ACC112 (cell line): ENCODE measurements around the gene AP2B1.

Experiments
- H2AFZ ChIP-seq: fragments of 200-600 bp; sonication (generic); one replicate; pipeline ENCODE4 v1.6.0; 2017; ENCODE audit warnings: antibody characterized with exemption, low read length; ENCODE audit not compliant: unreplicated experiment
- H3K27ac ChIP-seq: fragments of 200-600 bp; sonication (generic); 2 replicates; pipeline ENCODE4 v1.5.1; 2014; ENCODE audit warnings: low read depth, mild to moderate bottlenecking, antibody characterized with exemption, low read length, moderate library complexity
- H3K27me3 ChIP-seq: fragments of 200-600 bp; sonication (generic); 2 replicates; pipeline ENCODE4 v1.6.1; 2014; ENCODE audit warnings: mild to moderate bottlenecking, antibody characterized with exemption, low read length, moderate library complexity, mixed read lengths; ENCODE audit not compliant: insufficient read depth
- H3K36me3 ChIP-seq: fragments of 200-600 bp; sonication (generic); 2 replicates; pipeline ENCODE4 v1.6.1; 2016; ENCODE audit warnings: mild to moderate bottlenecking, antibody characterized with exemption, low read length, moderate library complexity, mixed read lengths; ENCODE audit not compliant: insufficient read depth
- H3K4me1 ChIP-seq: fragments of 200-600 bp; sonication (generic); one replicate; pipeline ENCODE4 v1.6.1; 2016; ENCODE audit warnings: low read length, mixed read lengths; ENCODE audit not compliant: insufficient read depth, unreplicated experiment, control insufficient read depth
- H3K4me3 ChIP-seq: fragments of 200-600 bp; sonication (generic); 2 replicates; pipeline ENCODE4 v1.5.1; 2014; ENCODE audit warnings: mild to moderate bottlenecking, low read depth, low read length
- H3K79me2 ChIP-seq: fragments of 200-600 bp; sonication (generic); one replicate; pipeline ENCODE4 v1.6.0; 2016; ENCODE audit warnings: low read length; ENCODE audit not compliant: control insufficient read depth, unreplicated experiment, insufficient read depth

The AP2B1 gene

DNA sequence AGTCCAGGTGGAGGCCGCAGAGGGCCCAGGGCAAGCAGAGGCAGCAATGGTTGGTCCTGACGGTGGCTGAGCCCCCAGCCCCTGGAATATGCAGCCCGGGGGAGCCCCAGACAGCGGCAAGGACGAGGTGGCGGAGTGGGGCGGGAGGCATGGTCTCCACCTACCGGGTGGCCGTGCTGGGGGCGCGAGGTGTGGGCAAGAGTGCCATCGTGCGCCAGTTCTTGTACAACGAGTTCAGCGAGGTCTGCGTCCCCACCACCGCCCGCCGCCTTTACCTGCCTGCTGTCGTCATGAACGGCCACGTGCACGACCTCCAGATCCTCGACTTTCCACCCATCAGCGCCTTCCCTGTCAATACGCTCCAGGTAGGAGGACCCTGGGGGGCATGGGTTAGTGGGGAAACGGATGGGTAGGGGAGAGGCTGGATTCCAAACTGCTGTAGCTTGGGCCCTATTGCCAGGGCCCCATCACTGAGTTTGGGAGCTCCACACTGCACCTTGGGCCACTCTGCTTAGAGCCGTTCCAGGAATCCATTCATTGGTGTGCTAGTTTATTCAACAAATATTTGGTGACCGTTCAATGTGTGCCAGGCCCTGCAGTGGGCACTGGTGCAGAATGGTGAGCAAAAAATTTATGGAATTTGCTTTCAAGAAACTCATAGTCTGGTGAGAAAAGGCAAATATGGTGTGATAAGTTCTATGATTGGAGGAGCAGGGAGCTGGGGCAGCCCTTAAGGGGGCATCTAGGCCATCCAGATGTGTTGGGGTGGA, 148.1 kb downstream of the AP2B1 start:
- no peaks in the 10 kb centered on the region for H3K79me2 ChIP-seq
- no peak overlapping the region for H3K4me3 ChIP-seq
- H2AFZ ChIP-seq: no peak overlapping the region
- H3K4me1 ChIP-seq: peaks cover 8% of the 10 kb centered on the region
- peaks cover 20% of the 10 kb centered on the region for H3K27me3 ChIP-seq
- no peak overlapping the region for H3K27ac ChIP-seq
- H3K36me3 ChIP-seq: no peaks in the 10 kb centered on the region

DNA sequence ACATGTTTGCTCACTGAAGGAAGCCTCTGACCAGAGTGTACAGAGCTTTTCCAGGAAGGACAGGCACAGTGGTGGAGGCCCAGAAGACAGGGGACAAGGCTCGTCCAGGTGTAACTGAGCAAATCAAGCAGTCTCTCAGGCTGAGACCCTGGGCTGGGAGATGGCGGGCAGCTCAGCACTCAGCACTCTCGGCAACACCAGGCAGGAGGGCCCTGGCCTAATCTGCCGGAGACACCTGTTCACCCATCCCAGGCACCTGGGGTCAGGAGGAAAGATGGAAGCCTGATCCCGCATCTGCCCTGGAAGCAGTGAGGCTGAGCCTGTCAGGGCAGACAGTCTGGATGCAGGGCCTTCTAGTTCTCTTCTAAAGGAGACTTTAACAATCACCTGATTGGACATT, 149.1 kb downstream of the AP2B1 start:
- Histone ChIP-seq H3K79me2 (no peaks in the 10 kb centered on the region), H3K4me1 (peaks cover under 1% of the 10 kb centered on the region), H2AFZ (no peak overlapping the region), H3K27ac (no peak overlapping the region), H3K27me3 (peaks cover 31% of the 10 kb centered on the region), H3K4me3 (no peak overlapping the region), H3K36me3 (no peaks in the 10 kb centered on the region)

DNA sequence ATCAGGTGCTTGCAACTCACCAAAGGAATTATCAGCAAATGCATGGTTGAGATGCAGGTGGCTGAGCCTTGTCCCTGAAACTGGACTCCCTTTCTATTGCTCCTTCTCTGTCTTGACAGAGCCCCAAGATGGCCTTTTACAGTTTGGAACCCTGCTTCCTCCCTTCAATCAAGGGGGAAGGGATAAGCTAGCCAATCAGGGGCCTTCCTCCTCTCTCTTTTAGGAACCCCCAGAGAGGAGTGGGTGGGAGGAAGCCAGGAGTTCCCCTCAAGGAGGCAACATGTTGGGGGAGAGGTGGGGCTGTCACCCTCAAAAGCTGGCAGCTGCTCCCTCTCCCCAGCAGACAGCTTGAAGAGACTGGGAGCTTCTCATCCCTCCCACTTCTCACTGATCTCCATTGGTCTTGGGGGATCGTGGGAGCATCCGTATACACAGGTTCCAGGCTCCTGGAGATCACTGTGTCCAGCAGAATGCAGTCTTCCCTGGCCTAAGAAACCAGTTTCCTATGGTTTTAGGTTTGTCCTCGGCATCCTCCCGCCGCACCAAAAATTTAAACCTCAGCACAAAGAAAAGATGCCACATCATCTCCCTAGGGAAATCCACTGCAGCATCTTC, 151.5 kb downstream of the AP2B1 start:
- no peaks in the 10 kb centered on the region for H3K36me3 ChIP-seq
- no peaks in the 10 kb centered on the region for H3K4me1 ChIP-seq
- H3K4me3 ChIP-seq: no peak overlapping the region
- no peaks in the 10 kb centered on the region for H3K79me2 ChIP-seq
- H3K27ac ChIP-seq: no peak overlapping the region
- no peak overlapping the region for H2AFZ ChIP-seq
- H3K27me3 ChIP-seq: peaks cover 51% of the 10 kb centered on the region

DNA sequence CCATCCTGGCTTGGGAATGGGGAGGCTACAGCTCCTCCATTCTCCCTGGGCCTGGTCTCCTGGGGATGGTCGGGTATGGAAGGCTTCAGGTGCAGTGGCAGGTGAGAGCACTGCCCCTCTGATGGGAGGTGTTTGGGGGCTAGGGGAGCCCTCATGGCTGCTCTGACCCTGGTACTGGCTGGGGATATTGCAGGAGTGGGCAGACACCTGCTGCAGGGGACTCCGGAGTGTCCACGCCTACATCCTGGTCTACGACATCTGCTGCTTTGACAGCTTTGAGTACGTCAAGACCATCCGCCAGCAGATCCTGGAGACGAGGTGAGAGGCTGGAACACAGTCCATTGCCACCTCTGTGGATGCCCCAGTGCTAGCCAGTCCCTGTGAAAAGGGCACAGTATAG, 153.1 kb downstream of the AP2B1 start:
- Histone ChIP-seq H3K36me3 (no peaks in the 10 kb centered on the region), H3K4me1 (no peaks in the 10 kb centered on the region), H2AFZ (no peak overlapping the region), H3K27ac (no peak overlapping the region), H3K79me2 (no peaks in the 10 kb centered on the region), H3K27me3 (peaks cover 60% of the 10 kb centered on the region), H3K4me3 (no peak overlapping the region)

DNA sequence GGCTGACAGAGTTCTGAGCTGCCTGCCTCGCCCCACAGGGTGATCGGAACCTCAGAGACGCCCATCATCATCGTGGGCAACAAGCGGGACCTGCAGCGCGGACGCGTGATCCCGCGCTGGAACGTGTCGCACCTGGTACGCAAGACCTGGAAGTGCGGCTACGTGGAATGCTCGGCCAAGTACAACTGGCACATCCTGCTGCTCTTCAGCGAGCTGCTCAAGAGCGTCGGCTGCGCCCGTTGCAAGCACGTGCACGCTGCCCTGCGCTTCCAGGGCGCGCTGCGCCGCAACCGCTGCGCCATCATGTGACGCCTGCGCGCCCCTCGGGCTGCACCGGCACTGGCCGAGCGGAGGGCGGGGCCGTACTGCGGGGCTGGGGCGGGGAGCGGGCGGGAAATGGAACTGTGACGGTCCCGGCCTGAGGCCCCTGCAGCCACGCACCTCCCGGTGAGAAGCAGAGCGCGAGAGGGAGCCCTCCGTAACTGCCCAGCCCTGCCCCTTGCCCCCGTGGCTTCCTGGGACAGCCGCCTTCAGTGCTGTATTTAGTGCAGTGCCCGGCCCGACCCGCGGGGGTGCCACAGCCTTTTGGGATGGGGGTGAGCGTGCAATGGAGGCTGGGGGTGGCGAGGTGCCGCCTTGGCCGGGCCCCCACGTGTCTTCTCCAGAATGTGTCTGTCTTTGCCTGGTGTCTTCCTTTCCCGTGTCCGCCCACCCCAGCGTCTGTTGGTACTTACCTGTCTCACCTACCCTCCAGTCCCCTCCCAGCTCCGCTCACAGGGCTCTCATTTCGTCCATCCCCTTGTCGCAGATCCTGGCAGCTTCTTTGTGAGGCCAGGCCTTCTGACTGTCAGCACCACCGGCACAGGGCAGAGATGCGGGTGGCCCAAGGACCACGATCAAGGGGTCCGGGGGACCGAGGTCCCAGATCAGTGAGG, 154.1 kb downstream of the AP2B1 start:
- Histone ChIP-seq H3K4me3 (peak overlapping the region; percentile 47; the same call in 1 of the 2 replicates), H3K4me1 (no peaks in the 10 kb centered on the region), H3K27me3 (peaks cover 68% of the 10 kb centered on the region), H3K36me3 (no peaks in the 10 kb centered on the region), H3K27ac (no peak overlapping the region), H2AFZ (no peak overlapping the region), H3K79me2 (no peaks in the 10 kb centered on the region)

DNA sequence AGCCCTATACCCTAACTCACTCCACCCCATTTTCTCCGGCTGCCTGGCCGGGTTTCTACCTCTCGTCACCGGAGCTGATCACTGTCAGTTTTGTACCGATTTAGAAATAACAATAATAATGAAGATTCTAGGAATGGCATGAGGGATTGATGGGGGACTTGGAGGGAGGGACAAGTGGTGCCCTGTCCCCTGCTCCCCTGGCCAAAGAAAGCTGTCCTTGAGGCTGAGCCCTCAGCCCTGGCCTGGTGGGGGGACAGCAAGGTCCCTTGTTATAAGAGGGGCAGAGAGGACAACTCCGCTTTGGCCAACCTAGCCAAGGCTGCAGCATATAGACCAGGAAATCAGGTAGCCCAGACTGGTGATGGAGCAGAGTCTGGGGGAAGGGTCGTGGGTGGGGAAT, 155.4 kb downstream of the AP2B1 start:
- H3K27me3 ChIP-seq: peaks cover 76% of the 10 kb centered on the region
- no peak overlapping the region for H3K4me3 ChIP-seq
- no peaks in the 10 kb centered on the region for H3K36me3 ChIP-seq
- no peaks in the 10 kb centered on the region for H3K79me2 ChIP-seq
- no peak overlapping the region for H3K27ac ChIP-seq
- no peaks in the 10 kb centered on the region for H3K4me1 ChIP-seq
- no peak overlapping the region for H2AFZ ChIP-seq

DNA sequence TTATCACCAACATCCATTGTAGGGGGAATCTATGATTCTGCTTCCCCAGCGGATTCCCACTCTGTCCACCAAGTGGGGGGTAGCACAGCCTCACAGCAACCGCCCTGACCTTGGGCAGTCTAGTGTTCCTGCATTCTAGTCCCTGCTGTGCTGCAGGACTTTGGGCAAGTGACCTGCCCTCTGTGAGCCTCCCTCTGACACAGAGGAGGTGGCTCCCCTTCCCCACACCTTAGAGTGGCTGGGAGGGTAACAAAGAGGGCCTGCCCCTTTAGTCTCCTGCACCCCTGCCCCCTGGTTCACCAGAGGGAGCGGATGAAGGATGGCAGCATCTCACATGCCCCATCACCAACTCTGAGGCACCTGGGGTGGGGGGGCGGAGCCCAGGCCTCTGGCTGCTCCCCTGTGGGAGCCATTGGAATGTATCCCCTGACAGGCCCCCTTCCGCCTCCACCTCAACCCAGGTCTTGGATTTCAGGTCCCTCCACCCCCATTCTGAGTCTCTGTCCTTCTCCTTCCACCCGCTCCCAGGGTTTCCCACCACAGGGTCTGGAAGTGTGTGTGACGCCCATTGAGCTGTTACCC, 155.9 kb downstream of the AP2B1 start:
- peaks cover 3% of the 10 kb centered on the region for H3K4me1 ChIP-seq
- no peaks in the 10 kb centered on the region for H3K36me3 ChIP-seq
- H3K79me2 ChIP-seq: no peaks in the 10 kb centered on the region
- H3K4me3 ChIP-seq: no peak overlapping the region
- H3K27ac ChIP-seq: no peak overlapping the region
- H2AFZ ChIP-seq: no peak overlapping the region
- peaks cover 76% of the 10 kb centered on the region for H3K27me3 ChIP-seq

DNA sequence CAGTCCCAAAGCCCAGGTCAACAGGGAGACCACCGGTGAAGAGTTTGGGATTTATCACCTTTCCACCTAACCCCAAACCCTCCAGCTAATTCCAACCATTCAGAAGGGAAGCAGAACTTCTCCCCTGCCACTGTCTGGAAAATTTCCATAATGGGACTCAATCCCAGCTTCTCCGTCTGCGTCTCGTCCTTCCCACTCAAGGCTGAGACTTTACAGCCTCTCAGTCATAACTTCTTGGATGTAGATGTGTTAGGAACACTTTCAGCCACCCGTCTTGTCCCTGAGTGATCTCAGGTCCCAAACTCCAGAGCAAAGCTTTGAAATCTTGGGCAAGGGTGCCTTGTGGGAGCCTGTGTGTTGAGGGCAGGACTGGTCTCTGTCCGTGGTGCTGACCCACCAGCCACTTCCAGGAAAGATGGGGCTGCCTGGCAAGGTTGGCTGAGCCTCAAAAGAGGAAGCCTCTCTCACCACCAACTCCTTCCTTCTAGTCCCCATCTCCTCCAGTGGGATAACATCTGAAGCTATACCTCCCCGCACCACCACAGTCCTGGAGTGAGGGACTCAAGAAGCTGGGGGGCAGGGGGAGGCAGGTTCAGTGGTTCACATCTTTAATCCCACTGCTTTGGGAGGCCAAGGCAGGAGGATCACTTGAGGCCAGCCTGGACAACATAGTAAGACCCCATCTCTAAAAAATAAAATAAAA, 156.7 kb downstream of the AP2B1 start:
- H2AFZ ChIP-seq: no peak overlapping the region
- no peaks in the 10 kb centered on the region for H3K36me3 ChIP-seq
- peaks cover 73% of the 10 kb centered on the region for H3K27me3 ChIP-seq
- H3K27ac ChIP-seq: no peak overlapping the region
- no peak overlapping the region for H3K4me3 ChIP-seq
- peaks cover 11% of the 10 kb centered on the region for H3K4me1 ChIP-seq
- H3K79me2 ChIP-seq: no peaks in the 10 kb centered on the region

DNA sequence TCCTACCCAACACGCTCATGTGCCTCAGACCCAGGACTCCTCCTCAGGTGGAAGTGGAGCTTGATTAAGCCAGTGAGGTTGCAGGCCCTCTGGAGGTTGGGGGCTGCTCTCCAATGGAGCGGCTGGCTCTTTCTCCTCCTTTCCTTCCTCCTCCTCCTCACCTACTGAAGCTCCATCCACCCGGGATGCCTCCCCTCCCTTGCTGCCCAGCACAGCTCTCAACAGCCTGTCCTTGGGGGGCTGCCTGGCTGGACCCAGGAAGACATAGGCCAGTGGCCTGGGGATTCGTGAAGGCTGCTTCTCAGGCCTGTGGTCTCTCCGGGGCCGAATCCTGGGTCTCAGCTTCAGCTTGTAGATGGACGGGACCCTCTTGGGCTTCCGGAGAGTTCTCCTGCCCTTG, 157.7 kb downstream of the AP2B1 start:
- no peak overlapping the region for H2AFZ ChIP-seq
- H3K4me1 ChIP-seq: peaks cover 16% of the 10 kb centered on the region
- H3K36me3 ChIP-seq: no peaks in the 10 kb centered on the region
- H3K27me3 ChIP-seq: peaks cover 67% of the 10 kb centered on the region
- H3K27ac ChIP-seq: no peak overlapping the region
- no peaks in the 10 kb centered on the region for H3K79me2 ChIP-seq
- no peak overlapping the region for H3K4me3 ChIP-seq

DNA sequence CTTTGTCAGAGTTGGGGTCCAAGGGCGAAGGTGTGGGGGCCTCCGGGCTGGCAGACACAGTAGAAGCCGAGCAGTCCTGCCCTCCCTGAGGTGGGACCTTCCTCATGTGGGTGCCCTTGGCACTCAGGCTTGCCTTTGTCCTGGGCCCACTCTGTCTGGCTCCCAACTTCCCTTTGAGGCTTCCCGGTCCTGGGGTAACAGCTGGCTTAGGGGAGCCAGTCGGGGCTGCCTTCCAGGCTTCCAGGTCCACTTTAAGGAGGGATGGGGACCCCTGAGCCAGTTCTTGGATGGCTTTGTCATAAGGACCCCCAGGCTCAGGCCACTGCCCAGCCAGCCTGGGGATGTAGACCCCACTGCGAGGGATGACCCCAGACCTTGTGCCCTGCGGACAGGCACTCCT, 158.1 kb downstream of the AP2B1 start:
- H3K27ac ChIP-seq: no peak overlapping the region
- no peaks in the 10 kb centered on the region for H3K36me3 ChIP-seq
- peaks cover 20% of the 10 kb centered on the region for H3K4me1 ChIP-seq
- no peaks in the 10 kb centered on the region for H3K79me2 ChIP-seq
- H3K4me3 ChIP-seq: no peak overlapping the region
- no peak overlapping the region for H2AFZ ChIP-seq
- peaks cover 66% of the 10 kb centered on the region for H3K27me3 ChIP-seq
